ENCODE data around the gene CHCHD1.

Gene CHCHD1

GRCh38 chr10:73743327-73743904 lies 38.4 kb upstream of the CHCHD1 start:
- Histone ChIP-seq H3K9ac (ENCODE audit: insufficient read length) (peak overlapping the region; percentile 94), H3K27ac (peak overlapping the region; percentile 92), H3K4me3 (peak overlapping the region; percentile 90), H3K9me3 (ENCODE audit: low read depth, low read length) (no peaks in the 10 kb centered on the region), H3K36me3 (ENCODE audit: insufficient read depth, low read length) (no peaks in the 10 kb centered on the region; the same call in 1 of the 2 replicates)
- DNase-seq (ENCODE audit: low read depth, low spot score), result no peak
- no peak for TF ChIP-seq FOXP2 (optimal IDR thresholded peaks at IDR 0.05; ENCODE audit: control extremely low read depth, extremely low read length, insufficient read depth)
- TF ChIP-seq EZH2 (IDR thresholded peaks at IDR 0.05), result no peak
- no peak for TF ChIP-seq POLR2AphosphoS5 (IDR thresholded peaks at IDR 0.05; ENCODE audit: borderline replicate concordance, low read depth, low read length)

GRCh38 chr10:73743905-73744663 lies 37.8 kb upstream of the CHCHD1 start, which contains the start of gene SEC24C:
SEC24C (plus strand) TSS chr10:73744372; CDS start chr10:73746833, 2,461 bp downstream.
- peak; percentile 52 for DNase-seq (ENCODE audit: low read depth, low spot score)
- H3K36me3 ChIP-seq (ENCODE audit: insufficient read depth, low read length), result no peaks in the 10 kb centered on the region; the same call in 1 of the 2 replicates
- H3K9me3 ChIP-seq (ENCODE audit: low read depth, low read length), result no peaks in the 10 kb centered on the region
- peak within 1 kb of the TSS; percentile 92 for H3K27ac ChIP-seq
- peak within 1 kb of the TSS; percentile 90 for H3K4me3 ChIP-seq
- H3K9ac ChIP-seq (ENCODE audit: insufficient read length), result peak within 1 kb of the TSS; percentile 94
- TF ChIP-seq POLR2AphosphoS5 (IDR thresholded peaks at IDR 0.05; ENCODE audit: borderline replicate concordance, low read depth, low read length) (peak; percentile 59; the same call in 1 of the 2 replicates), FOXP2 (optimal IDR thresholded peaks at IDR 0.05; ENCODE audit: control extremely low read depth, extremely low read length, insufficient read depth) (no peak)

- no peak for DNase-seq (ENCODE audit: low read depth, low spot score)
- no peak for TF ChIP-seq EZH2 (IDR thresholded peaks at IDR 0.05)
- no peak for TF ChIP-seq FOXP2 (optimal IDR thresholded peaks at IDR 0.05; ENCODE audit: control extremely low read depth, extremely low read length, insufficient read depth)
- no peak for TF ChIP-seq POLR2AphosphoS5 (IDR thresholded peaks at IDR 0.05; ENCODE audit: borderline replicate concordance, low read depth, low read length)
- H3K9ac ChIP-seq (ENCODE audit: insufficient read length), result peak overlapping the region; percentile 94
- H3K27ac ChIP-seq, result no peak overlapping the region
- H3K36me3 ChIP-seq (ENCODE audit: insufficient read depth, low read length), result no peaks in the 10 kb centered on the region; the same call in 1 of the 2 replicates
- H3K9me3 ChIP-seq (ENCODE audit: low read depth, low read length), result no peaks in the 10 kb centered on the region
- peak overlapping the region; percentile 90 for H3K4me3 ChIP-seq
These were observed 37.2 kb upstream of the CHCHD1 start for GRCh38 chr10:73744664-73744975.

- no peaks in the 10 kb centered on the region; the same call in 1 of the 2 replicates for H3K36me3 ChIP-seq (ENCODE audit: insufficient read depth, low read length)
- no peak overlapping the region for H3K4me3 ChIP-seq
- TF ChIP-seq EZH2 (IDR thresholded peaks at IDR 0.05), result no peak
- no peak for TF ChIP-seq POLR2AphosphoS5 (IDR thresholded peaks at IDR 0.05; ENCODE audit: borderline replicate concordance, low read depth, low read length)
- TF ChIP-seq FOXP2 (optimal IDR thresholded peaks at IDR 0.05; ENCODE audit: control extremely low read depth, extremely low read length, insufficient read depth), result no peak
These were observed 35.1 kb upstream of the CHCHD1 start for GRCh38 chr10:73746721-73747120.

GRCh38 chr10:73750819-73751218 lies 31.0 kb upstream of the CHCHD1 start:
- no peak overlapping the region for H3K4me3 ChIP-seq
- H3K27ac ChIP-seq, result no peak overlapping the region
- TF ChIP-seq FOXP2 (optimal IDR thresholded peaks at IDR 0.05; ENCODE audit: control extremely low read depth, extremely low read length, insufficient read depth) (no peak), EZH2 (IDR thresholded peaks at IDR 0.05) (no peak), POLR2AphosphoS5 (IDR thresholded peaks at IDR 0.05; ENCODE audit: borderline replicate concordance, low read depth, low read length) (no peak)
- DNase-seq (ENCODE audit: low read depth, low spot score), result no peak
- H3K36me3 ChIP-seq (ENCODE audit: insufficient read depth, low read length), result peaks cover 4% of the 10 kb centered on the region; the same call in 1 of the 2 replicates
- no peak overlapping the region for H3K9ac ChIP-seq (ENCODE audit: insufficient read length)
- H3K9me3 ChIP-seq (ENCODE audit: low read depth, low read length), result no peaks in the 10 kb centered on the region

More at GRCh38 chr10:73746721-73747120, 35.1 kb upstream of the CHCHD1 start:
- Histone ChIP-seq H3K27ac (no peak overlapping the region), H3K9ac (ENCODE audit: insufficient read length) (no peak overlapping the region), H3K9me3 (ENCODE audit: low read depth, low read length) (no peaks in the 10 kb centered on the region)
- no peak for DNase-seq (ENCODE audit: low read depth, low spot score)

GRCh38 chr10:73756183-73756582 lies 25.7 kb upstream of the CHCHD1 start:
- Histone ChIP-seq H3K9me3 (ENCODE audit: low read depth, low read length) (no peaks in the 10 kb centered on the region), H3K36me3 (ENCODE audit: insufficient read depth, low read length) (peaks cover 4% of the 10 kb centered on the region; the same call in 1 of the 2 replicates), H3K4me3 (no peak overlapping the region), H3K27ac (no peak overlapping the region), H3K9ac (ENCODE audit: insufficient read length) (no peak overlapping the region)
- TF ChIP-seq FOXP2 (optimal IDR thresholded peaks at IDR 0.05; ENCODE audit: control extremely low read depth, extremely low read length, insufficient read depth), result no peak
- TF ChIP-seq POLR2AphosphoS5 (IDR thresholded peaks at IDR 0.05; ENCODE audit: borderline replicate concordance, low read depth, low read length), result no peak
- no peak for TF ChIP-seq EZH2 (IDR thresholded peaks at IDR 0.05)
- no peak for DNase-seq (ENCODE audit: low read depth, low spot score)

- Histone ChIP-seq H3K36me3 (ENCODE audit: insufficient read depth, low read length) (peaks cover 7% of the 10 kb centered on the region; the same call in 1 of the 2 replicates), H3K4me3 (no peak overlapping the region), H3K9ac (ENCODE audit: insufficient read length) (no peak overlapping the region), H3K9me3 (ENCODE audit: low read depth, low read length) (no peaks in the 10 kb centered on the region), H3K27ac (no peak overlapping the region)
- DNase-seq (ENCODE audit: low read depth, low spot score), result no peak
- no peak for TF ChIP-seq FOXP2 (optimal IDR thresholded peaks at IDR 0.05; ENCODE audit: control extremely low read depth, extremely low read length, insufficient read depth)
These were observed 22.9 kb upstream of the CHCHD1 start for GRCh38 chr10:73758704-73759511.
